CD14-positive monocyte (primary cell): ENCODE results near the gene NDFIP2. TPM values are rescaled to one million over a fixed set of nuclear protein-coding genes. Genes with fewer than 3 reads are reported as not detected.

Source experiments
- DNase-seq, 3 donors: peaks; one replicate each; pipeline ENCODE4 v3.0.0-alpha.2; 2011 to 2022
- H2AFZ ChIP-seq: 2 replicates; pipeline ENCODE4 v1.6.0; 2012; ENCODE audit warnings: mild to moderate bottlenecking, low read depth, low read length, inconsistent platforms; ENCODE audit not compliant: insufficient read depth, poor library complexity, severe bottlenecking
- H3K27ac ChIP-seq, 2 donors: 1 replicate in 1 of 2; 2 replicates in 1 of 2; pipeline ENCODE4 v1.5.1; 2012 to 2013; ENCODE audit warnings: low read length in 2 of 2, control low read depth in 1 of 2, inconsistent platforms in 1 of 2, low read depth in 1 of 2, mild to moderate bottlenecking in 1 of 2
- H3K27me3 ChIP-seq, 2 donors: one replicate each; pipeline versions ENCODE4 v1.6.0 to v1.6.1; 2011 to 2013; ENCODE audit warnings: low read length in 2 of 2; ENCODE audit not compliant: control insufficient read depth in 2 of 2, insufficient read depth in 2 of 2
- H3K36me3 ChIP-seq, 2 donors: replicated peaks in 1 of 2; 1 replicate in 1 of 2; 2 replicates in 1 of 2; pipeline versions ENCODE4 v1.5.1 to v1.6.1; 2012 to 2013; ENCODE audit warnings: low read length in 2 of 2, control low read depth in 1 of 2, inconsistent platforms in 1 of 2, mild to moderate bottlenecking in 1 of 2; ENCODE audit not compliant: insufficient read depth in 2 of 2, control insufficient read depth in 1 of 2
- H3K4me1 ChIP-seq, 2 donors: 1 replicate in 1 of 2; 2 replicates in 1 of 2; pipeline versions ENCODE4 v1.5.1 to v1.6.1; 2012 to 2013; ENCODE audit warnings: low read length in 2 of 2, control low read depth in 1 of 2, inconsistent platforms in 1 of 2, mild to moderate bottlenecking in 1 of 2, moderate library complexity in 1 of 2; ENCODE audit not compliant: insufficient read depth in 2 of 2, control insufficient read depth in 1 of 2
- H3K4me2 ChIP-seq: replicated peaks from 2 replicates; pipeline ENCODE3; 2012; ENCODE audit warnings: low read length, moderate library complexity, mild to moderate bottlenecking; ENCODE audit not compliant: poor library complexity, severe bottlenecking; ENCODE audit errors: extremely low read depth
- H3K4me3 ChIP-seq, 3 experiments: fragments of 200-600 bp in 1 of 3; sonication (generic) in 1 of 3; replicated peaks in 1 of 3; 1 replicate in 2 of 3; 2 replicates in 1 of 3; pipeline ENCODE4 v1.5.1; 2011 to 2013; ENCODE audit warnings: low read length in 3 of 3, mild to moderate bottlenecking in 3 of 3, control low read depth in 2 of 3, low read depth in 2 of 3, inconsistent platforms in 1 of 3, moderate library complexity in 1 of 3
- H3K79me2 ChIP-seq: 2 replicates; pipeline ENCODE4 v1.6.0; 2012; ENCODE audit warnings: mild to moderate bottlenecking, control low read depth, inconsistent platforms, low read length, moderate library complexity; ENCODE audit not compliant: insufficient read depth
- H3K9ac ChIP-seq: 2 replicates; pipeline ENCODE4 v1.6.0; 2017; ENCODE audit warnings: low read length, mild to moderate bottlenecking; ENCODE audit not compliant: insufficient read depth, poor library complexity, severe bottlenecking
- H3K9me3 ChIP-seq, 2 donors: replicated peaks in 1 of 2; 1 replicate in 1 of 2; 2 replicates in 1 of 2; pipeline versions ENCODE4 v1.5.1 to v1.6.1; 2012 to 2013; ENCODE audit warnings: low read length in 2 of 2, control low read depth in 1 of 2; ENCODE audit not compliant: control insufficient read depth in 1 of 2, insufficient read depth in 1 of 2
- H4K20me1 ChIP-seq: 2 replicates; pipeline ENCODE4 v1.6.0; 2012; ENCODE audit warnings: mild to moderate bottlenecking, low read length, control low read depth, moderate library complexity; ENCODE audit not compliant: insufficient read depth
- H3K27ac Mint-ChIP-seq, 7 donors: one replicate each; pipeline ENCODE4 v1.8.0; 2020; ENCODE audit warnings: mild to moderate bottlenecking in 7 of 7, mixed read lengths in 7 of 7, moderate library complexity in 6 of 7, inconsistent platforms in 2 of 7
- H3K27me3 Mint-ChIP-seq, 3 donors: one replicate each; pipeline ENCODE4 v1.8.0; 2021 to 2022; ENCODE audit warnings: low read depth in 3 of 3, mild to moderate bottlenecking in 3 of 3, mixed read lengths in 3 of 3, moderate library complexity in 3 of 3, inconsistent platforms in 1 of 3
- H3K36me3 Mint-ChIP-seq, 2 donors: one replicate each; pipeline ENCODE4 v1.8.0; 2020; ENCODE audit warnings: mixed read lengths in 2 of 2, inconsistent platforms in 1 of 2, mild to moderate bottlenecking in 1 of 2
- H3K4me1 Mint-ChIP-seq: one replicate; pipeline ENCODE4 v1.8.0; 2020; ENCODE audit warnings: mild to moderate bottlenecking, mixed read lengths
- H3K4me3 Mint-ChIP-seq, 2 donors: one replicate each; pipeline ENCODE4 v1.8.0; 2020; ENCODE audit warnings: mild to moderate bottlenecking in 2 of 2, mixed read lengths in 2 of 2, moderate library complexity in 1 of 2
- H3K9me3 Mint-ChIP-seq, 7 donors: one replicate each; pipeline ENCODE4 v1.8.0; 2020 to 2022; ENCODE audit warnings: mixed read lengths in 7 of 7, mild to moderate bottlenecking in 6 of 7, moderate library complexity in 6 of 7, inconsistent platforms in 2 of 7
- WGBS: methylation state at CpG from one replicate; pipeline ENCODE4 v1.1.5; 2013; ENCODE audit warnings: missing lambda C conversion rate; ENCODE audit not compliant: insufficient coverage; 5-methylcytosine and 5-hydroxymethylcytosine counted together
- intact Hi-C, 2 donors: fragments of 100-400 bp; cut with micrococcal nuclease; formaldehyde crosslinking; loops; one replicate each; pipeline versions ENCODE4 v1.15.0 to v1.15.1; 2023
- polyA plus RNA-seq, 3 donors: library from polyadenylated mRNA; depleted of rRNA in 1 of 3; unstranded in 2 of 3; stranded (reverse) in 1 of 3; fragments of 300-500 nt in 2 of 3; fragments of >200 nt in 1 of 3; fragmentation: Illumina TruSeq in 2 of 3; gene quantifications; 1 replicate in 2 of 3; 2 replicates in 1 of 3; pipeline ENCODE4 v1.2.3, GENCODE V29; 2012 to 2021
- TF ChIP-seq, protein P1 (sequence below): fragments of 200-600 bp; IDR thresholded peaks from one replicate; pipeline ENCODE4 v1.8.0; 2022; ENCODE audit warnings: antibody characterized with exemption, mild to moderate bottlenecking

The NDFIP2 gene
- polyA plus RNA-seq, 3 donors = not detected

GRCh38 chr13:79519255-79519654 lies 38.3 kb downstream of the NDFIP2 start:
- no peak for DNase-seq
- no peaks in the 10 kb centered on the region for H3K36me3 Mint-ChIP-seq
- TF ChIP-seq, protein P1, sequence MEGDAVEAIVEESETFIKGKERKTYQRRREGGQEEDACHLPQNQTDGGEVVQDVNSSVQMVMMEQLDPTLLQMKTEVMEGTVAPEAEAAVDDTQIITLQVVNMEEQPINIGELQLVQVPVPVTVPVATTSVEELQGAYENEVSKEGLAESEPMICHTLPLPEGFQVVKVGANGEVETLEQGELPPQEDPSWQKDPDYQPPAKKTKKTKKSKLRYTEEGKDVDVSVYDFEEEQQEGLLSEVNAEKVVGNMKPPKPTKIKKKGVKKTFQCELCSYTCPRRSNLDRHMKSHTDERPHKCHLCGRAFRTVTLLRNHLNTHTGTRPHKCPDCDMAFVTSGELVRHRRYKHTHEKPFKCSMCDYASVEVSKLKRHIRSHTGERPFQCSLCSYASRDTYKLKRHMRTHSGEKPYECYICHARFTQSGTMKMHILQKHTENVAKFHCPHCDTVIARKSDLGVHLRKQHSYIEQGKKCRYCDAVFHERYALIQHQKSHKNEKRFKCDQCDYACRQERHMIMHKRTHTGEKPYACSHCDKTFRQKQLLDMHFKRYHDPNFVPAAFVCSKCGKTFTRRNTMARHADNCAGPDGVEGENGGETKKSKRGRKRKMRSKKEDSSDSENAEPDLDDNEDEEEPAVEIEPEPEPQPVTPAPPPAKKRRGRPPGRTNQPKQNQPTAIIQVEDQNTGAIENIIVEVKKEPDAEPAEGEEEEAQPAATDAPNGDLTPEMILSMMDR = no peak
- H3K4me1 Mint-ChIP-seq = peaks cover 7% of the 10 kb centered on the region
- WGBS = 90% methylated on average over 2 of the region's 3 CpGs
- peaks cover 5 to 9% (median 9%) of the 10 kb centered on the region in 3 donors for H3K27me3 Mint-ChIP-seq
- intact Hi-C loops = no loop called here
- H3K9me3 ChIP-seq = no peaks in the 10 kb centered on the region
- peaks cover 3 to 4% of the 10 kb centered on the region in 2 donors for H3K27me3 ChIP-seq
- no peak overlapping the region for H3K9ac ChIP-seq
- H3K4me2 ChIP-seq = no peak overlapping the region
- no peaks in the 10 kb centered on the region for H3K79me2 ChIP-seq
- no peaks in the 10 kb centered on the region for H3K4me1 ChIP-seq
- no peak overlapping the region for H3K27ac ChIP-seq
- no peak overlapping the region for H2AFZ ChIP-seq
- no peaks in the 10 kb centered on the region for H3K36me3 ChIP-seq
- H3K4me3 ChIP-seq = no peak overlapping the region
- no peak overlapping the region for H3K4me3 Mint-ChIP-seq
- no peaks in the 10 kb centered on the region for H4K20me1 ChIP-seq
- no peak overlapping the region for H3K27ac Mint-ChIP-seq
- peaks cover 0 to 3% (median 0%) of the 10 kb centered on the region in 7 donors for H3K9me3 Mint-ChIP-seq

DNA sequence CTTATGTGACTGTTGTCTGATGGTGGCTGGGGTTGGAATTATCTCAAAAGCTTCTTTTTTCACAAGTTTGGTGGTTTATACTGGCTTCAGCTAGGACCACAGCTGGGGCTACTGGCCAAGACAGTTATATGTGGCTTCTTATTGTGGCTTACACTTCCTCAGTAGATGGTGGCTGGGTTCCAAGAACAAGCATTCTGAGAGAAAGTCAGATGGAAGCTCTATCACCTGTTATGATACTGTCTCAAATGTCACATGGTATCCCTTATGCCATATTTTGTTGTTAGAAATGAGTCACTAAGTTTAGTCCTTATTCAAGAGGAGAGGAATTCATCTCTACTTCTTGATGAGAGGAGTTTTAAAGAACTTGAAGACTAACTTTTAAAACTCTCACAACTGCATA lies 41.6 kb downstream of the NDFIP2 start:
- H2AFZ ChIP-seq = no peak overlapping the region
- Mint-ChIP-seq H3K4me1 (peaks cover 7% of the 10 kb centered on the region), H3K9me3 (no peaks in the 10 kb centered on the region), H3K36me3 (no peaks in the 10 kb centered on the region), H3K27me3 (peaks cover 5 to 9% (median 7%) of the 10 kb centered on the region in 3 donors), H3K27ac (no peak overlapping the region), H3K4me3 (no peak overlapping the region)
- no peak for DNase-seq
- peaks cover 5 to 6% of the 10 kb centered on the region in 2 donors for H3K27me3 ChIP-seq
- no peak overlapping the region for H3K27ac ChIP-seq
- no peaks in the 10 kb centered on the region for H3K4me1 ChIP-seq
- H3K4me2 ChIP-seq = no peak overlapping the region
- intact Hi-C loops = no loop called here
- no peaks in the 10 kb centered on the region for H3K79me2 ChIP-seq
- no peak overlapping the region for H3K9ac ChIP-seq
- H3K36me3 ChIP-seq = no peaks in the 10 kb centered on the region
- TF ChIP-seq, protein P1 = no peak
- H3K9me3 ChIP-seq = no peaks in the 10 kb centered on the region
- H3K4me3 ChIP-seq = no peak overlapping the region
- no peaks in the 10 kb centered on the region for H4K20me1 ChIP-seq
